HUDEP-2 (cell line): ENCODE measurements around the gene FIZ1.

ENCODE experiments used
- DNase-seq, 76 experiments: peaks; one replicate each; lab custom pipeline; 2025; ENCODE audit not compliant: unreplicated experiment in 76 of 76; lab: John Stamatoyannopoulos, UW

The FIZ1 gene

DNA sequence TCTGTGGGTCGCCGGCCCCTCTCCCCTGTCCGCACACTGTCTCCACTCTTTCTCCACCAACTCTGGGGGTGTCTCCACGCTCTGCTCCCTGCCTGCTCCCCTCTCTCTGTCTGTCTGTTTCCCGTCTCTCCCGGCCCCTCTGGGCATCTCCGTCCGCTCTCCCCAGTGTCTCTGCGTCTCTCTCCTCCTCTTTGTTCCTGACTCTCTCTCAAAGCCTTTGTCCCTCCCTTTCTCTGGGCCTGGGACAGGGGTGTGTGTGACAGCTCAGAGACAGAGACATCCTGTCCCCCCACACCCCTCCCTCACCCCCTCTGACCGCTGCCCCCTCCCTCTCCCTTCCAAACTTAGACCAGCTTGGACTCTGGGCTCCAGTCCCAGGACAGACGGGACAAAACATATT, 53.3 kb downstream of the FIZ1 start:
- no peak for DNase-seq

GRCh38 chr19:55545443-55545842, 53.9 kb downstream of the FIZ1 start, which contains the start of gene SBK3:
Gene SBK3, minus strand, starts transcription at chr19:55545543. Its CDS starts 0 bp downstream, at chr19:55545543.
- no peak for DNase-seq

GRCh38 chr19:55544776-55545439, 54.4 kb downstream of the FIZ1 start:
- DNase-seq: no peak

GRCh38 chr19:55544014-55544413, 55.3 kb downstream of the FIZ1 start:
- DNase-seq: no peak

- no peak for DNase-seq
Measured at GRCh38 chr19:55543567-55543966, 55.8 kb downstream of the FIZ1 start.

- DNase-seq: no peak
Measured at GRCh38 chr19:55542292-55542855, 56.9 kb downstream of the FIZ1 start.
